CD4-positive, alpha-beta T cell treated with Interleukin-12 subunit alpha and Interleukin-12 subunit beta, for 1 hour (primary cell): ENCODE measurements around the gene IGSF21.
"Not testable (repeated sequence)": the region's sequence is repeated elsewhere in the genome, so short reads cannot be mapped to it uniquely, and the experiment has no call there.

ENCODE experiments used
- DNase-seq: peaks from one replicate; pipeline ENCODE4 v3.0.0-alpha.2; 2020

The IGSF21 gene

GRCh38 chr1:18340158-18340764, 232.7 kb downstream of the IGSF21 start:
- no peak for DNase-seq

GRCh38 chr1:18340787-18341186, 233.2 kb downstream of the IGSF21 start:
- DNase-seq: no peak

GRCh38 chr1:18341291-18342069, 233.9 kb downstream of the IGSF21 start:
- no peak for DNase-seq

- no peak for DNase-seq
Measured at GRCh38 chr1:18342744-18343143, 235.1 kb downstream of the IGSF21 start.

GRCh38 chr1:18343581-18343980, 236.0 kb downstream of the IGSF21 start:
- no peak for DNase-seq

GRCh38 chr1:18344755-18345154, 237.2 kb downstream of the IGSF21 start:
- DNase-seq: no peak

- no peak for DNase-seq
Measured at GRCh38 chr1:18347559-18347958, 240.0 kb downstream of the IGSF21 start.

- DNase-seq: no peak
Measured at GRCh38 chr1:18348354-18348753, 240.8 kb downstream of the IGSF21 start.

- DNase-seq: no peak
Measured at GRCh38 chr1:18350747-18351146, 243.1 kb downstream of the IGSF21 start.

GRCh38 chr1:18351735-18352134, 244.1 kb downstream of the IGSF21 start:
- DNase-seq: no peak

- DNase-seq: no peak
Measured at GRCh38 chr1:18352636-18353265, 245.2 kb downstream of the IGSF21 start.

GRCh38 chr1:18353528-18353927, 245.9 kb downstream of the IGSF21 start:
- DNase-seq: no peak

- no peak for DNase-seq
Measured at GRCh38 chr1:18353992-18354391, 246.4 kb downstream of the IGSF21 start.

GRCh38 chr1:18354612-18355011, 247.0 kb downstream of the IGSF21 start:
- DNase-seq: no peak

- DNase-seq: no peak
Measured at GRCh38 chr1:18357622-18358230, 250.1 kb downstream of the IGSF21 start.

- no peak for DNase-seq
Measured at GRCh38 chr1:18358600-18358999, 251.0 kb downstream of the IGSF21 start.

- no peak for DNase-seq
Measured at GRCh38 chr1:18360251-18360650, 252.7 kb downstream of the IGSF21 start.

- no peak for DNase-seq
Measured at GRCh38 chr1:18362150-18362549, 254.6 kb downstream of the IGSF21 start.

- no peak for DNase-seq
Measured at GRCh38 chr1:18363436-18363835, 255.8 kb downstream of the IGSF21 start.

- no peak for DNase-seq
Measured at GRCh38 chr1:18365099-18365705, 257.6 kb downstream of the IGSF21 start.

GRCh38 chr1:18372505-18372904, 264.9 kb downstream of the IGSF21 start:
- DNase-seq: not testable (repeated sequence)

GRCh38 chr1:18373151-18373550, 265.6 kb downstream of the IGSF21 start:
- DNase-seq: no peak

GRCh38 chr1:18373882-18374493, 266.4 kb downstream of the IGSF21 start:
- no peak for DNase-seq
